ENCODE data around the gene COL15A1. TPM values are rescaled to one million over a fixed set of nuclear protein-coding genes. Genes with fewer than 3 reads are reported as not detected.

COL15A1 gene
- polyA plus RNA-seq, 1 experiment = 3.2 TPM

- Histone ChIP-seq H3K4me3 (ENCODE audit: low read depth, low read length) (no peak overlapping the region), H3K27ac (ENCODE audit: low read depth, low read length) (peak overlapping the region; percentile 92), H3K9me3 (ENCODE audit: control insufficient read depth, insufficient read depth, low read length) (no peaks in the 10 kb centered on the region; the same call in 1 of the 2 replicates), H3K27me3 (ENCODE audit: control insufficient read depth, insufficient read depth, low read length) (no peaks in the 10 kb centered on the region)
- no peak for DNase-seq (ENCODE audit: low read depth, low spot score)
- no peak for TF ChIP-seq CTCF (IDR thresholded peaks at IDR 0.05; ENCODE audit: low read depth, low read length)
- ChIA-PET POLR2A (interaction anchor here (0.8 to 2.1 kb wide), 7 partner anchors 9 to 73 kb away, joined by 3 to 26 read pairs (median 5); partner anchors contain the start of gene TGFBR1), CTCF (interaction anchor here (0.8 to 2.0 kb wide), 2 partner anchors 32 to 55 kb away, joined by 3 to 5 read pairs; no protein-coding TSS in a partner anchor)
Measured at GRCh38 chr9:99030610-99031109, 87.0 kb downstream of the COL15A1 start.

GRCh38 chr9:99031319-99031718 is 87.6 kb downstream of the COL15A1 start:
- ChIA-PET POLR2A (no interaction called here), CTCF (no interaction called here)
- TF ChIP-seq CTCF (IDR thresholded peaks at IDR 0.05; ENCODE audit: low read depth, low read length) = no peak
- DNase-seq (ENCODE audit: low read depth, low spot score) = no peak
- peak overlapping the region; percentile 92 for H3K27ac ChIP-seq (ENCODE audit: low read depth, low read length)
- H3K4me3 ChIP-seq (ENCODE audit: low read depth, low read length) = no peak overlapping the region
- H3K27me3 ChIP-seq (ENCODE audit: control insufficient read depth, insufficient read depth, low read length) = peaks cover 3% of the 10 kb centered on the region
- H3K9me3 ChIP-seq (ENCODE audit: control insufficient read depth, insufficient read depth, low read length) = no peaks in the 10 kb centered on the region; the same call in 1 of the 2 replicates

GRCh38 chr9:99031994-99032393 is 88.3 kb downstream of the COL15A1 start:
- Histone ChIP-seq H3K9me3 (ENCODE audit: control insufficient read depth, insufficient read depth, low read length) (no peaks in the 10 kb centered on the region; the same call in 1 of the 2 replicates), H3K27me3 (ENCODE audit: control insufficient read depth, insufficient read depth, low read length) (peaks cover 3% of the 10 kb centered on the region), H3K27ac (ENCODE audit: low read depth, low read length) (no peak overlapping the region), H3K4me3 (ENCODE audit: low read depth, low read length) (no peak overlapping the region)
- ChIA-PET CTCF (no interaction called here), POLR2A (no interaction called here)
- no peak for TF ChIP-seq CTCF (IDR thresholded peaks at IDR 0.05; ENCODE audit: low read depth, low read length)
- DNase-seq (ENCODE audit: low read depth, low spot score) = no peak

- ChIA-PET POLR2A (interaction anchor here (0.6 kb wide), 1 partner anchor 21 kb away, joined by 3 read pairs; no protein-coding TSS in a partner anchor), CTCF (interaction anchor here (1.4 kb wide), 1 partner anchor 35 kb away, joined by 3 read pairs; no protein-coding TSS in a partner anchor)
Measured at GRCh38 chr9:99034149-99034548, 90.4 kb downstream of the COL15A1 start.

More at GRCh38 chr9:99034149-99034548, 90.4 kb downstream of the COL15A1 start:
- TF ChIP-seq CTCF (IDR thresholded peaks at IDR 0.05; ENCODE audit: low read depth, low read length) = no peak
- Histone ChIP-seq H3K27ac (ENCODE audit: low read depth, low read length) (no peak overlapping the region), H3K4me3 (ENCODE audit: low read depth, low read length) (no peak overlapping the region), H3K9me3 (ENCODE audit: control insufficient read depth, insufficient read depth, low read length) (no peaks in the 10 kb centered on the region; the same call in 1 of the 2 replicates), H3K27me3 (ENCODE audit: control insufficient read depth, insufficient read depth, low read length) (peaks cover 5% of the 10 kb centered on the region)
- DNase-seq (ENCODE audit: low read depth, low spot score) = no peak

All from AG04450 (cell line).